K562 (cell line): ENCODE measurements around the gene UNC79. TPM values are rescaled to one million over a fixed set of nuclear protein-coding genes. Genes with fewer than 3 reads are reported as not detected.
A peak's percentile ranks its signal among the peaks of the same experiment; 100 is the strongest.

Source experiments
- ATAC-seq: fragments of 200-7000 bp; cut with Tn5 transposase; 3 replicates; pipeline ENCODE4 v1.9.1; 2020; ENCODE audit warnings: moderate library complexity
- BruUV-seq: library from RNA; stranded (reverse); fragments of 400-500 nt; replicated peaks from 2 replicates; lab custom pipeline; 2021; lab: Mats Ljungman, UMichigan
- CTCF ChIA-PET: fragments of 300-600 bp; formaldehyde crosslinking; extraction: SDS; loops from one replicate; lab custom pipeline; 2021; ENCODE audit warnings: low intra/inter-chr PET ratio; lab: Yijun Ruan, JAX
- POLR2A ChIA-PET: fragments of 300-600, 350-650 bp; sonication (Branson Sonifier 250); formaldehyde crosslinking; extraction: SDS; loops from one replicate; lab custom pipeline; 2021; ENCODE audit warnings: antibody characterized with exemption, inconsistent platforms; lab: Yijun Ruan, JAX
- DNase-seq, 4 experiments: peaks; one replicate each; pipeline versions ENCODE4 v3.0.0 to v3.0.0-alpha.2; 2011 to 2018; ENCODE audit warnings: low spot score in 3 of 4, mixed read lengths in 3 of 4; ENCODE audit errors: extremely low read depth in 1 of 4
- FAIRE-seq: peaks from 2 replicates; lab custom pipeline; 2011; peaks lifted over from hg19 to GRCh38; lab: Jason Lieb, UNC
- H2AFZ ChIP-seq: 2 replicates; pipeline ENCODE4 v1.6.0; 2011; ENCODE audit warnings: low read depth, low read length, control low read depth, inconsistent platforms
- H3K27ac ChIP-seq: fragments of 200-600 bp; 3 replicates; pipeline ENCODE4 v1.8.0; 2011; ENCODE audit warnings: low read depth, mild to moderate bottlenecking, control low read depth, inconsistent platforms, low read length, moderate library complexity, mixed read lengths; ENCODE audit errors: extremely low read depth
- H3K27me3 ChIP-seq, 2 experiments: fragments of 300-600 bp in 1 of 2; 2 replicates in 1 of 2; 3 replicates in 1 of 2; pipeline versions ENCODE4 v1.6.0 to v1.8.0; 2011; ENCODE audit warnings: inconsistent platforms in 2 of 2, low read length in 2 of 2, mild to moderate bottlenecking in 1 of 2, mixed read lengths in 1 of 2, moderate library complexity in 1 of 2; ENCODE audit not compliant: control insufficient read depth in 2 of 2, insufficient read depth in 2 of 2
- H3K36me3 ChIP-seq: fragments of 300-600 bp; 3 replicates; pipeline ENCODE4 v1.8.0; 2011; ENCODE audit warnings: mild to moderate bottlenecking, low read length, inconsistent platforms; ENCODE audit not compliant: control insufficient read depth, insufficient read depth
- H3K4me1 ChIP-seq, 2 experiments: fragments of 200-600 bp in 1 of 2; replicated peaks in 1 of 2; 2 replicates in 1 of 2; 3 replicates in 1 of 2; pipeline versions ENCODE4 v1.5.1 to v1.8.0; 2011; ENCODE audit warnings: inconsistent platforms in 2 of 2, low read length in 2 of 2, mild to moderate bottlenecking in 1 of 2, mixed read lengths in 1 of 2, moderate library complexity in 1 of 2; ENCODE audit not compliant: control insufficient read depth in 2 of 2, insufficient read depth in 2 of 2
- H3K4me2 ChIP-seq: 2 replicates; pipeline ENCODE4 v1.6.1; 2011; ENCODE audit warnings: low read length, control low read depth, inconsistent platforms, mixed read lengths; ENCODE audit not compliant: insufficient read depth
- H3K4me3 ChIP-seq: fragments of 200-600 bp; sonication (generic), shearing (Covaris generic); 2 replicates; pipeline ENCODE4 v1.5.1; 2016; ENCODE audit warnings: control low read depth, inconsistent platforms
- H3K79me2 ChIP-seq: fragments of 200-600 bp; 3 replicates; pipeline ENCODE4 v1.8.0; 2011; ENCODE audit warnings: low read length, inconsistent platforms; ENCODE audit not compliant: control insufficient read depth, insufficient read depth
- H3K9ac ChIP-seq, 2 experiments: 2 replicates each; pipeline versions ENCODE4 v1.6.0 to v1.6.1; 2011; ENCODE audit warnings: low read depth in 2 of 2, low read length in 2 of 2, control low read depth in 1 of 2, inconsistent platforms in 1 of 2, mild to moderate bottlenecking in 1 of 2, mixed read lengths in 1 of 2; ENCODE audit not compliant: insufficient read depth in 1 of 2
- H3K9me1 ChIP-seq: one replicate; pipeline ENCODE4 v1.6.0; 2011; ENCODE audit warnings: inconsistent platforms, mild to moderate bottlenecking, low read length, moderate library complexity; ENCODE audit not compliant: control insufficient read depth, insufficient read depth
- H3K9me3 ChIP-seq: replicated peaks from 2 replicates; pipeline ENCODE4 v1.5.1; 2011; ENCODE audit warnings: low read depth, low read length, inconsistent platforms; ENCODE audit not compliant: control insufficient read depth, insufficient read depth
- H4K20me1 ChIP-seq: replicated peaks from 2 replicates; pipeline ENCODE4 v1.6.1; 2011; ENCODE audit warnings: low read length, inconsistent platforms, mixed read lengths; ENCODE audit not compliant: control insufficient read depth, insufficient read depth
- ETV5 ChIP-seq: sonication (generic); formaldehyde crosslinking; IDR thresholded peaks from 2 replicates; pipeline ENCODE4 v1.4.0; 2020; ENCODE audit warnings: low read depth, mild to moderate bottlenecking, missing genetic modification reagents
- NFYB ChIP-seq: IDR thresholded peaks from 2 replicates; pipeline ENCODE4 v1.6.1; 2011; ENCODE audit warnings: mild to moderate bottlenecking, moderate library complexity; ENCODE audit not compliant: insufficient read length; ENCODE audit errors: extremely low read depth
- SP2 ChIP-seq: IDR thresholded peaks from 2 replicates; pipeline ENCODE4 v1.6.1; 2011; ENCODE audit warnings: mild to moderate bottlenecking, low read depth, low read length, moderate library complexity; ENCODE audit not compliant: poor library complexity, severe bottlenecking; ENCODE audit errors: extremely low read depth
- XRCC4 ChIP-seq: IDR thresholded peaks from one replicate; pipeline ENCODE4 v1.6.1; 2011; ENCODE audit not compliant: insufficient read depth, insufficient read length; ENCODE audit errors: extremely low read depth
- WGBS: fragments of 100-300 bp; shearing (Covaris generic); methylation state at CpG from one replicate; pipeline ENCODE4 v1.1.6; 2016; ENCODE audit warnings: low coverage, mixed read lengths; ENCODE audit not compliant: insufficient coverage; ENCODE audit errors: missing lambda C conversion rate; 5-methylcytosine and 5-hydroxymethylcytosine counted together
- in situ Hi-C: fragments of 300-500 bp; cut with MboI; formaldehyde crosslinking; loops from 4 replicates; pipeline ENCODE4 v1.15.0; 2018; ENCODE audit warnings: inconsistent platforms, mixed read lengths
- intact Hi-C: fragments of 100-400 bp; cut with micrococcal nuclease; formaldehyde crosslinking; loops from 2 replicates; pipeline ENCODE4 v1.14.2; 2022
- polyA plus RNA-seq, 8 experiments: library from polyadenylated mRNA; depleted of rRNA in 4 of 8; stranded (reverse) in 5 of 8; unstranded in 3 of 8; fragments of >200 nt; fragmentation: Nextera tagmentation in 2 of 8; fragmentation: Illumina TruSeq in 1 of 8; extraction: Ambion mirVana in 2 of 8; extraction: Trizol in 1 of 8; gene quantifications; 2 replicates each; pipeline versions ENCODE4 v1.2.1 to v1.2.3, GENCODE V29; 2011 to 2014; ENCODE audit warnings: inconsistent platforms in 1 of 8, missing spikeins in 1 of 8
- total RNA-seq, 7 experiments: library from RNA; depleted of rRNA in 6 of 7; stranded (reverse); fragments of >200 nt in 6 of 7; fragmentation: Illumina TruSeq in 2 of 7; extraction: Trizol in 2 of 7; gene quantifications; 2 replicates each; pipeline versions ENCODE4 v1.2.1 to v1.2.3, GENCODE V29; 2011 to 2021; ENCODE audit warnings: low replicate concordance in 1 of 7
- TF ChIP-seq, protein P1 (sequence below): sonication (generic); formaldehyde crosslinking; IDR thresholded peaks from 2 replicates; pipeline ENCODE4 v1.8.0; 2022; ENCODE audit warnings: mild to moderate bottlenecking, missing genetic modification reagents
- TF ChIP-seq, protein P2 (sequence below): fragments of 450-650 bp; IDR thresholded peaks from 2 replicates; pipeline ENCODE4 v1.6.1; 2016
- TF ChIP-seq, protein P3 (sequence below), 2 experiments: IDR thresholded peaks in 1 of 2; conservative IDR thresholded peaks in 1 of 2; 2 replicates each; pipeline ENCODE4 v1.6.1; 2016; ENCODE audit warnings: low read depth in 2 of 2, mild to moderate bottlenecking in 1 of 2, missing compliant biosample characterization in 1 of 2, missing genetic modification characterization in 1 of 2, moderate library complexity in 1 of 2
- TF ChIP-seq, protein P4 (sequence below): fragments of 250-450 bp; sonication (Bioruptor Pico); IDR thresholded peaks from 2 replicates; pipeline ENCODE4 v1.8.0; 2021; ENCODE audit warnings: moderate library complexity, mild to moderate bottlenecking, inconsistent platforms

The UNC79 gene
- total and polyA plus RNA-seq, 9 of the 15 experiments (the other 6 are each of a cell fraction or from before 2014, with no cell fraction given) = under 0.01 to 0.04 (median 0.01) TPM; not detected in 6

DNA sequence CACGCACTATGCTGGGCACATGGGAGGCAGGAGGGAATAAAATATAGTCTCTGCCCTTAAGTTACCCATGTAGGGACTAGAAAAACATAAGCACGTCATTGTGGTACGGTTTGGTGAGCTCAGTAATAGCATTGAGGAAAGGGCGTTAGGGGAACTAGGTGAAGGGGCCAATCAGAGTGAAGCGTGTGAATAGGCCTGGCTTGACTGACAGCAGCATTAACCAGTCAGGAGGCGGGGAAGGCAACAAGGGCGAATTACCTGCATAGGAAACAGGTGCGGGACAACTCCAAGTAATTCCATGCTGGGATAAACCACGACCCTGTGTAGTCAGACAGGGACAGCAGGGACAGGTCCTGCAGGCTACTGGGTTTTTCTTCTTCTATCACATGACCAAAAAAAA, 107.7 kb downstream of the UNC79 start:
- Histone ChIP-seq H3K27me3 (peaks cover 0 to 4% of the 10 kb centered on the region in 2 experiments; a peak in 1 of 5 replicates), H3K9me3 (no peaks in the 10 kb centered on the region), H3K4me3 (no peak overlapping the region), H4K20me1 (no peaks in the 10 kb centered on the region), H3K27ac (no peak overlapping the region), H3K4me1 (no peaks in the 10 kb centered on the region), H3K79me2 (no peaks in the 10 kb centered on the region), H2AFZ (no peak overlapping the region), H3K9ac (no peak overlapping the region), H3K9me1 (no peaks in the 10 kb centered on the region), H3K36me3 (no peaks in the 10 kb centered on the region), H3K4me2 (no peak overlapping the region)
- peak; percentile 53; the same call in 1 of the 3 replicates for ATAC-seq
- no TSS peak for BruUV-seq
- POLR2A ChIA-PET = no interaction called here
- intact Hi-C loops (no loop called here), in situ Hi-C loops (no loop called here)
- DNase-seq = peak; percentile 20 to 33 (median 21)
- 1% methylated on average over 9 of the region's 9 CpGs for WGBS
- CTCF ChIA-PET = no interaction called here
- no peak for FAIRE-seq
- TF ChIP-seq, protein P1, sequence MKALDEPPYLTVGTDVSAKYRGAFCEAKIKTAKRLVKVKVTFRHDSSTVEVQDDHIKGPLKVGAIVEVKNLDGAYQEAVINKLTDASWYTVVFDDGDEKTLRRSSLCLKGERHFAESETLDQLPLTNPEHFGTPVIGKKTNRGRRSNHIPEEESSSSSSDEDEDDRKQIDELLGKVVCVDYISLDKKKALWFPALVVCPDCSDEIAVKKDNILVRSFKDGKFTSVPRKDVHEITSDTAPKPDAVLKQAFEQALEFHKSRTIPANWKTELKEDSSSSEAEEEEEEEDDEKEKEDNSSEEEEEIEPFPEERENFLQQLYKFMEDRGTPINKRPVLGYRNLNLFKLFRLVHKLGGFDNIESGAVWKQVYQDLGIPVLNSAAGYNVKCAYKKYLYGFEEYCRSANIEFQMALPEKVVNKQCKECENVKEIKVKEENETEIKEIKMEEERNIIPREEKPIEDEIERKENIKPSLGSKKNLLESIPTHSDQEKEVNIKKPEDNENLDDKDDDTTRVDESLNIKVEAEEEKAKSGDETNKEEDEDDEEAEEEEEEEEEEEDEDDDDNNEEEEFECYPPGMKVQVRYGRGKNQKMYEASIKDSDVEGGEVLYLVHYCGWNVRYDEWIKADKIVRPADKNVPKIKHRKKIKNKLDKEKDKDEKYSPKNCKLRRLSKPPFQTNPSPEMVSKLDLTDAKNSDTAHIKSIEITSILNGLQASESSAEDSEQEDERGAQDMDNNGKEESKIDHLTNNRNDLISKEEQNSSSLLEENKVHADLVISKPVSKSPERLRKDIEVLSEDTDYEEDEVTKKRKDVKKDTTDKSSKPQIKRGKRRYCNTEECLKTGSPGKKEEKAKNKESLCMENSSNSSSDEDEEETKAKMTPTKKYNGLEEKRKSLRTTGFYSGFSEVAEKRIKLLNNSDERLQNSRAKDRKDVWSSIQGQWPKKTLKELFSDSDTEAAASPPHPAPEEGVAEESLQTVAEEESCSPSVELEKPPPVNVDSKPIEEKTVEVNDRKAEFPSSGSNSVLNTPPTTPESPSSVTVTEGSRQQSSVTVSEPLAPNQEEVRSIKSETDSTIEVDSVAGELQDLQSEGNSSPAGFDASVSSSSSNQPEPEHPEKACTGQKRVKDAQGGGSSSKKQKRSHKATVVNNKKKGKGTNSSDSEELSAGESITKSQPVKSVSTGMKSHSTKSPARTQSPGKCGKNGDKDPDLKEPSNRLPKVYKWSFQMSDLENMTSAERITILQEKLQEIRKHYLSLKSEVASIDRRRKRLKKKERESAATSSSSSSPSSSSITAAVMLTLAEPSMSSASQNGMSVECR (CRISPR knock-in tag) = no peak
- TF ChIP-seq, protein P2, sequence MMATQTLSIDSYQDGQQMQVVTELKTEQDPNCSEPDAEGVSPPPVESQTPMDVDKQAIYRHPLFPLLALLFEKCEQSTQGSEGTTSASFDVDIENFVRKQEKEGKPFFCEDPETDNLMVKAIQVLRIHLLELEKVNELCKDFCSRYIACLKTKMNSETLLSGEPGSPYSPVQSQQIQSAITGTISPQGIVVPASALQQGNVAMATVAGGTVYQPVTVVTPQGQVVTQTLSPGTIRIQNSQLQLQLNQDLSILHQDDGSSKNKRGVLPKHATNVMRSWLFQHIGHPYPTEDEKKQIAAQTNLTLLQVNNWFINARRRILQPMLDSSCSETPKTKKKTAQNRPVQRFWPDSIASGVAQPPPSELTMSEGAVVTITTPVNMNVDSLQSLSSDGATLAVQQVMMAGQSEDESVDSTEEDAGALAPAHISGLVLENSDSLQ = peak; percentile 93
- no peak for TF ChIP-seq XRCC4
- TF ChIP-seq SP2 = peak; percentile 17
- TF ChIP-seq, protein P3, sequence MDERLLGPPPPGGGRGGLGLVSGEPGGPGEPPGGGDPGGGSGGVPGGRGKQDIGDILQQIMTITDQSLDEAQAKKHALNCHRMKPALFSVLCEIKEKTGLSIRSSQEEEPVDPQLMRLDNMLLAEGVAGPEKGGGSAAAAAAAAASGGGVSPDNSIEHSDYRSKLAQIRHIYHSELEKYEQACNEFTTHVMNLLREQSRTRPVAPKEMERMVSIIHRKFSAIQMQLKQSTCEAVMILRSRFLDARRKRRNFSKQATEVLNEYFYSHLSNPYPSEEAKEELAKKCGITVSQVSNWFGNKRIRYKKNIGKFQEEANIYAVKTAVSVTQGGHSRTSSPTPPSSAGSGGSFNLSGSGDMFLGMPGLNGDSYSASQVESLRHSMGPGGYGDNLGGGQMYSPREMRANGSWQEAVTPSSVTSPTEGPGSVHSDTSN (CRISPR knock-in tag; IDR thresholded peaks at IDR 0.05; ENCODE audit: low read depth) = no peak
- TF ChIP-seq, protein P3 (tag; conservative IDR thresholded peaks at IDR 0.05; ENCODE audit: low read depth) = peak; percentile 48; the same call in 1 of the 2 replicates
- no peak for TF ChIP-seq ETV5
- TF ChIP-seq, protein P4, sequence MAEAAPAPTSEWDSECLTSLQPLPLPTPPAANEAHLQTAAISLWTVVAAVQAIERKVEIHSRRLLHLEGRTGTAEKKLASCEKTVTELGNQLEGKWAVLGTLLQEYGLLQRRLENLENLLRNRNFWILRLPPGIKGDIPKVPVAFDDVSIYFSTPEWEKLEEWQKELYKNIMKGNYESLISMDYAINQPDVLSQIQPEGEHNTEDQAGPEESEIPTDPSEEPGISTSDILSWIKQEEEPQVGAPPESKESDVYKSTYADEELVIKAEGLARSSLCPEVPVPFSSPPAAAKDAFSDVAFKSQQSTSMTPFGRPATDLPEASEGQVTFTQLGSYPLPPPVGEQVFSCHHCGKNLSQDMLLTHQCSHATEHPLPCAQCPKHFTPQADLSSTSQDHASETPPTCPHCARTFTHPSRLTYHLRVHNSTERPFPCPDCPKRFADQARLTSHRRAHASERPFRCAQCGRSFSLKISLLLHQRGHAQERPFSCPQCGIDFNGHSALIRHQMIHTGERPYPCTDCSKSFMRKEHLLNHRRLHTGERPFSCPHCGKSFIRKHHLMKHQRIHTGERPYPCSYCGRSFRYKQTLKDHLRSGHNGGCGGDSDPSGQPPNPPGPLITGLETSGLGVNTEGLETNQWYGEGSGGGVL (CRISPR knock-in tag) = no peak
- peak; percentile 42 for TF ChIP-seq NFYB
